Neural cell (in vitro differentiated cells): ENCODE results near the gene CLHC1. TPM values are rescaled to one million over a fixed set of nuclear protein-coding genes. Genes with fewer than 3 reads are reported as not detected.

Source experiments
- H2AFZ ChIP-seq: fragments of 200-600, 300-800 bp; sonication (generic), shearing (Covaris generic); 2 replicates; pipeline ENCODE4 v1.6.0; 2014; ENCODE audit warnings: low read depth, mild to moderate bottlenecking, antibody characterized with exemption, low read length, moderate library complexity
- H3F3A ChIP-seq: fragments of 200-600 bp; shearing (Covaris generic); 2 replicates; pipeline ENCODE4 v1.6.1; 2016; ENCODE audit warnings: mild to moderate bottlenecking, moderate library complexity, mixed read lengths, antibody characterized with exemption, low read length; ENCODE audit not compliant: insufficient read depth, poor library complexity, severe bottlenecking
- H3K27ac ChIP-seq: fragments of 200-600, 300-800 bp; sonication (generic), shearing (Covaris generic); 2 replicates; pipeline ENCODE4 v1.5.1; 2014; ENCODE audit warnings: mild to moderate bottlenecking, low read length, moderate library complexity
- H3K27me3 ChIP-seq: fragments of 300-800, 200-600 bp; sonication (generic), shearing (Covaris generic); 2 replicates; pipeline ENCODE4 v1.6.0; 2014; ENCODE audit warnings: mild to moderate bottlenecking, low read depth, low read length, moderate library complexity; ENCODE audit not compliant: insufficient read depth
- H3K36me3 ChIP-seq: fragments of 300-800, 200-600 bp; sonication (generic), shearing (Covaris generic); 2 replicates; pipeline ENCODE4 v1.5.1; 2014; ENCODE audit warnings: mild to moderate bottlenecking, antibody characterized with exemption, low read length, moderate library complexity; ENCODE audit not compliant: insufficient read depth
- H3K4me2 ChIP-seq: fragments of 300-800, 200-600 bp; sonication (generic), shearing (Covaris generic); 2 replicates; pipeline ENCODE4 v1.6.0; 2014; ENCODE audit warnings: mild to moderate bottlenecking, low read length
- H3K4me3 ChIP-seq: fragments of 300-800, 200-600 bp; sonication (generic), shearing (Covaris generic); 2 replicates; pipeline ENCODE4 v1.5.1; 2014; ENCODE audit warnings: mild to moderate bottlenecking, low read length, moderate library complexity
- H3K79me2 ChIP-seq: fragments of 200-600 bp; shearing (Covaris generic); replicated peaks from 2 replicates; pipeline ENCODE4 v1.6.0; 2014; ENCODE audit warnings: mild to moderate bottlenecking, low read length, moderate library complexity; ENCODE audit not compliant: insufficient read depth
- H3K9ac ChIP-seq: fragments of 300-800, 200-600 bp; sonication (generic), shearing (Covaris generic); 2 replicates; pipeline ENCODE4 v1.6.1; 2016; ENCODE audit warnings: mild to moderate bottlenecking, low read length, mixed read lengths
- H3K9me2 ChIP-seq: fragments of 200-600 bp; shearing (Covaris generic); 2 replicates; pipeline ENCODE4 v1.6.1; 2016; ENCODE audit warnings: mild to moderate bottlenecking, low read length, mixed read lengths; ENCODE audit not compliant: insufficient read depth
- H3K9me3 ChIP-seq: fragments of 200-600, 300-800 bp; sonication (generic), shearing (Covaris generic); 2 replicates; pipeline ENCODE4 v1.6.1; 2016; ENCODE audit warnings: mild to moderate bottlenecking, mixed run types, low read length, moderate library complexity, mixed read lengths
- H4K20me1 ChIP-seq: fragments of 200-600 bp; shearing (Covaris generic); 2 replicates; pipeline ENCODE4 v1.6.1; 2016; ENCODE audit warnings: mild to moderate bottlenecking, mixed run types; ENCODE audit not compliant: insufficient read depth
- CTCF ChIP-seq: fragments of 450-650 bp; IDR thresholded peaks from 2 replicates; pipeline ENCODE4 v1.5.1; 2014; ENCODE audit warnings: antibody characterized with exemption, mild to moderate bottlenecking, moderate library complexity; ENCODE audit not compliant: poor library complexity, severe bottlenecking
- EP300 ChIP-seq: fragments of 450-650 bp; conservative IDR thresholded peaks from 2 replicates; pipeline ENCODE4 v1.6.1; 2014; ENCODE audit warnings: antibody characterized with exemption, mild to moderate bottlenecking, moderate library complexity; ENCODE audit not compliant: poor library complexity, severe bottlenecking
- EZH2 ChIP-seq: fragments of 200-600, 300-800 bp; shearing (Covaris generic), sonication (generic); IDR thresholded peaks from 2 replicates; pipeline ENCODE4 v1.6.1; 2014; ENCODE audit warnings: antibody characterized with exemption, low read length, borderline replicate concordance, mild to moderate bottlenecking; ENCODE audit not compliant: insufficient read depth, poor library complexity, severe bottlenecking
- MXI1 ChIP-seq: fragments of 450-650 bp; conservative IDR thresholded peaks from 2 replicates; pipeline ENCODE4 v1.6.1; 2014; ENCODE audit warnings: antibody characterized with exemption, mild to moderate bottlenecking; ENCODE audit not compliant: poor library complexity, severe bottlenecking
- POLR2AphosphoS5 ChIP-seq: IDR thresholded peaks from 2 replicates; pipeline ENCODE4 v1.6.1; 2012
- RAD21 ChIP-seq: fragments of 450-650 bp; conservative IDR thresholded peaks from 2 replicates; pipeline ENCODE4 v1.6.1; 2014; ENCODE audit warnings: antibody characterized with exemption, mild to moderate bottlenecking, moderate library complexity
- REST ChIP-seq: IDR thresholded peaks from 2 replicates; pipeline ENCODE4 v1.6.1; 2012; ENCODE audit warnings: borderline replicate concordance
- SMC3 ChIP-seq: fragments of 450-650 bp; conservative IDR thresholded peaks from 2 replicates; pipeline ENCODE4 v1.6.1; 2014; ENCODE audit warnings: antibody characterized with exemption, mild to moderate bottlenecking, moderate library complexity; ENCODE audit not compliant: poor library complexity
- TAF1 ChIP-seq: IDR thresholded peaks from 2 replicates; pipeline ENCODE4 v1.6.1; 2012; ENCODE audit warnings: low read depth
- polyA plus RNA-seq: library from polyadenylated mRNA; depleted of rRNA; stranded (reverse); fragments of >200 nt; gene quantifications from 2 replicates; pipeline ENCODE4 v1.2.3, GENCODE V29; 2014

Gene CLHC1
- polyA plus RNA-seq, 1 donor from 2014 or later = 43.6 TPM

DNA sequence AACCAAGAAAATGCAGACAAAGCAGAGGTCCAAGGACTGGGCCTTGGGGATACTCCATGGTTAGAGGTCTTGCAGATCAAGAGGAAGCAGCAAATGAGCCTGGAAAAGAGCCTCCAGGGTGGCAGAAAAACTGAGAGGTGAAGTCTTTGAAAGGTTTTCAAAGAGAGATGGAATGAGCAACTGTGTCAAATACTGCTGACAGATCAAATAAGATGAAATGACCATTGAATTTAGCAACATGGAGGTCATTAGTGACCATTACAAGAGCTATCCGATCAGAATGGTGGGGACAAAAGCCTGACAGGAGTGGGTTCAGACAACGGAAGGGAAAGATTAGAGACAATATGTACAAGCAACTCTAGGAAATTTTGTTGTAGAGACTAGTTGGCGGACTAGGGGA is 1.5 kb downstream of the CLHC1 start:
- Histone ChIP-seq H3K9me3 (no peaks in the 10 kb centered on the region), H4K20me1 (no peaks in the 10 kb centered on the region), H3K27ac (no peak overlapping the region), H3K9ac (no peak overlapping the region), H3F3A (no peaks in the 10 kb centered on the region), H2AFZ (no peak overlapping the region), H3K79me2 (peaks cover 35% of the 10 kb centered on the region), H3K4me3 (no peak overlapping the region), H3K27me3 (no peaks in the 10 kb centered on the region), H3K9me2 (no peaks in the 10 kb centered on the region), H3K36me3 (peaks cover 8% of the 10 kb centered on the region), H3K4me2 (no peak overlapping the region)
- no peak for TF ChIP-seq MXI1
- no peak for TF ChIP-seq SMC3
- TF ChIP-seq RAD21 = no peak
- TF ChIP-seq POLR2AphosphoS5 = no peak
- TF ChIP-seq REST = no peak
- no peak for TF ChIP-seq EP300
- TF ChIP-seq EZH2 = no peak
- TF ChIP-seq CTCF = no peak
- TF ChIP-seq TAF1 = no peak

- Histone ChIP-seq H3K4me3 (no peak overlapping the region), H3F3A (no peaks in the 10 kb centered on the region), H3K27me3 (no peaks in the 10 kb centered on the region), H4K20me1 (no peaks in the 10 kb centered on the region), H2AFZ (no peak overlapping the region), H3K9me3 (no peaks in the 10 kb centered on the region), H3K27ac (no peak overlapping the region), H3K4me2 (no peak overlapping the region), H3K79me2 (peaks cover 35% of the 10 kb centered on the region), H3K36me3 (peaks cover under 1% of the 10 kb centered on the region), H3K9ac (no peak overlapping the region), H3K9me2 (no peaks in the 10 kb centered on the region)
- TF ChIP-seq EP300 (no peak), REST (no peak), MXI1 (no peak), SMC3 (no peak), TAF1 (no peak), RAD21 (no peak), CTCF (no peak), EZH2 (no peak), POLR2AphosphoS5 (no peak)
Measured at GRCh38 chr2:55229221-55229620, 2.9 kb downstream of the CLHC1 start.
